ENCODE data around the gene ACRBP.

DNA sequence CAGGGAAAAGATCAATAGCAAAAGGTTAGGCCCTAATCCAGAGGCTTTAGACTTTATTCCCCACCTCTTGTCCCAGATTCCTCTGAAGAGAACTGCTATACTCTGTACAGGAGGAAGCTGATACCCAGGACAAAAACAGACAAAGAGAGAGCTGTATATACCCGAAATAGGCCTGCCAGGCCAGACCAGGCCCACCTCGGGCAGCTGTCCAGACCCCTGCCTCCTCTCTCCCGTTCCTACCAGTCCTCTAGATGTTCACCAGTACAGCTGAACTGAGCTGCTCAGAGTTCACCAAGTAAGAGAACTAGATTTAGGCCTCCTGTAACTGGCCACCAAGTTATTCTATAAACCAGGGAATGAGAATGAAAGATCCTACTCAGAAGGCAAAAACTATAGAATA is 44.7 kb downstream of the ACRBP start:
- TF ChIP-seq POLR2A (IDR thresholded peaks at IDR 0.05) = no peak
- TF ChIP-seq, protein P1, sequence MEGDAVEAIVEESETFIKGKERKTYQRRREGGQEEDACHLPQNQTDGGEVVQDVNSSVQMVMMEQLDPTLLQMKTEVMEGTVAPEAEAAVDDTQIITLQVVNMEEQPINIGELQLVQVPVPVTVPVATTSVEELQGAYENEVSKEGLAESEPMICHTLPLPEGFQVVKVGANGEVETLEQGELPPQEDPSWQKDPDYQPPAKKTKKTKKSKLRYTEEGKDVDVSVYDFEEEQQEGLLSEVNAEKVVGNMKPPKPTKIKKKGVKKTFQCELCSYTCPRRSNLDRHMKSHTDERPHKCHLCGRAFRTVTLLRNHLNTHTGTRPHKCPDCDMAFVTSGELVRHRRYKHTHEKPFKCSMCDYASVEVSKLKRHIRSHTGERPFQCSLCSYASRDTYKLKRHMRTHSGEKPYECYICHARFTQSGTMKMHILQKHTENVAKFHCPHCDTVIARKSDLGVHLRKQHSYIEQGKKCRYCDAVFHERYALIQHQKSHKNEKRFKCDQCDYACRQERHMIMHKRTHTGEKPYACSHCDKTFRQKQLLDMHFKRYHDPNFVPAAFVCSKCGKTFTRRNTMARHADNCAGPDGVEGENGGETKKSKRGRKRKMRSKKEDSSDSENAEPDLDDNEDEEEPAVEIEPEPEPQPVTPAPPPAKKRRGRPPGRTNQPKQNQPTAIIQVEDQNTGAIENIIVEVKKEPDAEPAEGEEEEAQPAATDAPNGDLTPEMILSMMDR (IDR thresholded peaks at IDR 0.05) = no peak

Measured in esophagus squamous epithelium (tissue), 4 donors.